H1 (cell line): ENCODE results near the gene ACVRL1. TPM values are rescaled to one million over a fixed set of nuclear protein-coding genes. Genes with fewer than 3 reads are reported as not detected.

Experiments used
- ATF2 ChIP-seq: IDR thresholded peaks from 2 replicates; pipeline ENCODE4 v1.6.1; 2012; ENCODE audit warnings: low read length, inconsistent platforms
- BRCA1 ChIP-seq: IDR thresholded peaks from 2 replicates; pipeline ENCODE4 v1.6.1; 2012; ENCODE audit warnings: low read depth, low read length, improper control_type of control experiment
- CHD1 ChIP-seq: IDR thresholded peaks from 2 replicates; pipeline ENCODE4 v1.6.1; 2012; ENCODE audit warnings: low read depth, low read length, improper control_type of control experiment
- CTBP2 ChIP-seq: IDR thresholded peaks from 2 replicates; pipeline ENCODE4 v1.7.0; 2011; ENCODE audit warnings: borderline replicate concordance, mild to moderate bottlenecking, moderate library complexity, mixed read lengths, low read length; ENCODE audit not compliant: insufficient read depth, insufficient read length
- FOSL1 ChIP-seq: IDR thresholded peaks from 2 replicates; pipeline ENCODE4 v1.6.1; 2011; ENCODE audit warnings: mild to moderate bottlenecking, low read depth, low read length, moderate library complexity; ENCODE audit not compliant: insufficient read depth
- GTF2F1 ChIP-seq: IDR thresholded peaks from 2 replicates; pipeline ENCODE4 v1.6.1; 2012; ENCODE audit warnings: low read depth, low read length, improper control_type of control experiment, borderline replicate concordance
- KDM1A ChIP-seq: fragments of 200-600, 300-600 bp; sonication (generic); IDR thresholded peaks from 2 replicates; pipeline ENCODE4 v1.7.1; 2016; ENCODE audit warnings: mild to moderate bottlenecking, low read length, borderline replicate concordance
- POU5F1 ChIP-seq: IDR thresholded peaks from 2 replicates; pipeline ENCODE4 v1.6.1; 2011; ENCODE audit warnings: low read depth, mild to moderate bottlenecking, low read length, moderate library complexity
- ZNF274 ChIP-seq: IDR thresholded peaks from 2 replicates; pipeline ENCODE4 v1.7.0; 2012; ENCODE audit warnings: low read length, borderline replicate concordance; ENCODE audit errors: extremely low read depth
- polyA plus RNA-seq, 7 experiments: library from polyadenylated mRNA; depleted of rRNA in 3 of 7; stranded (reverse) in 5 of 7; unstranded in 2 of 7; fragments of >200 nt in 5 of 7; fragments of 200-250 nt in 2 of 7; gene quantifications; 1 replicate in 5 of 7; 2 replicates in 1 of 7; 4 replicates in 1 of 7; pipeline versions ENCODE4 v1.2.1 to v1.2.3, GENCODE V29; 2011 to 2013; ENCODE audit warnings: missing spikeins in 2 of 7, mixed read lengths in 2 of 7
- total RNA-seq: library from RNA; stranded (reverse); fragmentation: NEBNext Ultra II Directional; extraction: Animal tissue kit (Norgen Biotek cat#: 25700); gene quantifications from 2 replicates; pipeline ENCODE4 v1.2.1, GENCODE V29; 2021

ACVRL1 gene
- total and polyA plus RNA-seq, 2 of the 8 experiments (the other 6 are each of a cell fraction or from before 2014, with no cell fraction given), result 0.09 to 0.35 TPM

- TF ChIP-seq CTBP2, result no peak
- no peak for TF ChIP-seq GTF2F1
- no peak for TF ChIP-seq KDM1A
- no peak for TF ChIP-seq CHD1
- no peak for TF ChIP-seq BRCA1
- TF ChIP-seq ZNF274, result no peak
- no peak for TF ChIP-seq FOSL1
- TF ChIP-seq POU5F1, result no peak
- TF ChIP-seq ATF2, result no peak
Measured at GRCh38 chr12:51951199-51951842, 44.0 kb downstream of the ACVRL1 start, which contains the start of gene ACVR1B (continued).
